Measurements from ENCODE around the gene FAM13C.

DNA sequence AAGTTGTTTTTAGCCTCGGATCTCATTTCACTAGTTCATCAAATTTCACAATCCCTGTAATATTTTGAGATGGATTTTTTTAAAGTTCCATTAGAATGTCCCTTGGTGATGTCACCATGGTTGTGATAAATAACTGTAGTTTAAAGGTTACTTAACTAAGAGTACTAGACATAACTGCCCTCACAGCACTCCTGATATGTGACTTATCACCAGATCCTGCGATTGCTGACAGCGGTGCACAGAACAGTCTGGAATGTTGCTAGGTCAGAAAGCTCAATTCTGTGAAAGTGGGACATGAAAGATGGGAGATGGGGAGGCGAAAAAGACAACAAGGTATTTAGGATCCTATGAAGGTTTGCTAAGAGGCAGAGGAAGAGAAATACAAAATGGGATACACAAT lies 40.2 kb downstream of the FAM13C start:
- TF ChIP-seq POLR2A (IDR thresholded peaks at IDR 0.05) = no peak
- TF ChIP-seq, protein P1, sequence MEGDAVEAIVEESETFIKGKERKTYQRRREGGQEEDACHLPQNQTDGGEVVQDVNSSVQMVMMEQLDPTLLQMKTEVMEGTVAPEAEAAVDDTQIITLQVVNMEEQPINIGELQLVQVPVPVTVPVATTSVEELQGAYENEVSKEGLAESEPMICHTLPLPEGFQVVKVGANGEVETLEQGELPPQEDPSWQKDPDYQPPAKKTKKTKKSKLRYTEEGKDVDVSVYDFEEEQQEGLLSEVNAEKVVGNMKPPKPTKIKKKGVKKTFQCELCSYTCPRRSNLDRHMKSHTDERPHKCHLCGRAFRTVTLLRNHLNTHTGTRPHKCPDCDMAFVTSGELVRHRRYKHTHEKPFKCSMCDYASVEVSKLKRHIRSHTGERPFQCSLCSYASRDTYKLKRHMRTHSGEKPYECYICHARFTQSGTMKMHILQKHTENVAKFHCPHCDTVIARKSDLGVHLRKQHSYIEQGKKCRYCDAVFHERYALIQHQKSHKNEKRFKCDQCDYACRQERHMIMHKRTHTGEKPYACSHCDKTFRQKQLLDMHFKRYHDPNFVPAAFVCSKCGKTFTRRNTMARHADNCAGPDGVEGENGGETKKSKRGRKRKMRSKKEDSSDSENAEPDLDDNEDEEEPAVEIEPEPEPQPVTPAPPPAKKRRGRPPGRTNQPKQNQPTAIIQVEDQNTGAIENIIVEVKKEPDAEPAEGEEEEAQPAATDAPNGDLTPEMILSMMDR (IDR thresholded peaks at IDR 0.05) = no peak

All from vagina (tissue), 2 donors.